HCEC 1CT (cell line): ENCODE data around the gene UGT1A8.
"Not testable (repeated sequence)": the region's sequence is repeated elsewhere in the genome, so short reads cannot be mapped to it uniquely, and the experiment has no call there.

Experiments
- DNase-seq: peaks from one replicate; pipeline ENCODE4 v3.0.0-alpha.2; 2017

The UGT1A8 gene

DNA sequence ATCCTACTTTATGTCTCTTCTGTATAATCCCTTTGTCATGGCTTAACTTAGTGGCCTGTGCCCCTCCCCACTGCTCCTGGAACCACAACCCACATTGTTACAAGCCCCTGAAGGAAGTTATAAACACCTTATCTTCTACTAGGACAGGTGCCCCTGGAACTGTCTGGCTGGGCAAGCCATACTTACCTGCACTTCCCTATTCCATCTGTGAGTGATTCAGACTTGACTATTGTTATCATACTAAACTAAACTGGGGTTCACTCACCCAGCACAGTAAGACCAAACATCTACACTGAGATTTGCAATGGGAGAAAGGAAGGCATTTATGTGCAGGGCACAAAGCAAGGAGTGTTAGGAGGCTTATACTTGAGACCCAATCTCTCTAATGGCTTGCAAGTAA lies 71.6 kb downstream of the UGT1A8 start:
- DNase-seq, result no peak

DNA sequence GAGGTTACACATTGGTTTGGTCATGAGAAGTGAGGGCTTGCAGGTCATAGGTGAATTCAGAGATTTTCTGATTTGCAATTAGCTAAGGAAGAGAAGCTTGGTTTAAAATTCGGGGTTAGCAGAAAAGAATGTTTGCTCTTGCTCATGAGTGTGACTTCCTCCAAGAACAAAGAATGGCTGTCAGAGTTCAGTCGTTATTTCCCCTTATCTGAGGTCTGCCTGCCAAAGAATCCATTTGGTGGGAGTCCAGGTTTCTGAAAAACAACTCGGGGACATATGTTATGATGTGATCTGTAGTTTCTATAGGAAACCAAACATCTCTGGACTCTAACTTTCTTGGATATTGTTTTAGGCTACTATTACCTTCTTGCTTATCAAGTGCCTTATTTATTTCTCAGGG lies 72.1 kb downstream of the UGT1A8 start:
- no peak for DNase-seq

DNA sequence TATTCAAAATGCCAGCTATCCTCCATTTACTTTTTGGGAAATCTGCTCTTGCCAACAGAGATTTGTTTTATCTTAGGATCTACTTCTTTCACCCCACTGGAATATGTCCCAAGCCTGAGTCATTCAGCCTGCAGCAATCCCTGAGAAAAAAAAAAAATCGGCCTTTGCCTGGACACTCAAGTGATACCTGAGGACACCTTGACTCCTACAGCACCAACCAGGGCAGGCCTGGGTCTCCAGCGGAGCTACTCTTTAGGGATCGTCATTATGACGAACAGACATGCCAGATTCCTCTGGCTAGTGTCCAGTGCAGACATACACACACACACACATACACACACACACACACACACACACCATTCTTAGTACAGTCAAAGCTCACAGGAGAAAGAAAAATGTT lies 73.0 kb downstream of the UGT1A8 start:
- no peak for DNase-seq

DNA sequence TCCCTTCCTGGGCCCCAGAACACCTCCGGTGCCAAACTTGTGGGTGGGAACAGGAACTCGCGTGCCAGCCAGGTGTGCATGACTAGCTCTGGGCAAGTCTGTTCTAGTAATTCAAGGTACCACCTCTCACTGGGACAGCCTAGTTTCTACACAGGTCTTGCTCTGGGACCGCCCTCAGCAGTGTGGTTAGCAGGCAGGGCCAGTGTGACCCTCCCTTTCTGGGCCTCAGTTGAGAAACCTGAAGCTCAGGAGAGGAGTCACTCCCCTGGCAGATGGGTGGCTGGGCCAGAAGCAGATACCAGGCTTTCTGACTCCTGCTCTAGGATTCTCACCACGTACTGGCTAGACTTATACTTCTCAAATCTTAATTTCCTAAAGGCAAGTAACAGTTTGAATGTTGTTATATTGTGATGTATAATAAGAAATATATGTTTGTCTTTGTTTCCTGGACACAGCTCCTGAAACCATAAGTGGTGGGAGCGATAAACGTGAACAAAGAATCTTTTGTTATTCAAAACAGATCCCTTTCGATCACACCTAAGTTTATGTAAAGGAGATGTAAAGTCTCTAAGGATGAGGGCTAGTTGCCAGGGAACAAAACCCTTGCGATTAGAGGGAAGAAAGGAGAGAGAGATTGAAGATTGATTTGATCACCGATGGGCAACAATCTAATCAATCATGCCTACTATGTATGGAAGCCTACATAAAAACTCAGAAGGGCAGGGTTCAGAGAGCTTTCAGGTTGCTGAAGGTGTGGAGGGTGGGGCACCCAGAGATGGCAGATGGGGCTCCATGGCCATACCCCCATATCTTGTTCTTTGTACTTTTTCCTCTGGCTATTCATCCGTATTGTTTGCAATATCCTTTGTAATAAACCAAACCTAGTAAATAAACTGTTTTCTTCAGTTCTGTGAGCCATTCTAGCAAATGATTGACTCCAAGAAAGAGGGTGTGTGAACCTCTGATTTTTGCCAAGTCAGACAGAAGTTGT lies 74.3 kb downstream of the UGT1A8 start:
- no peak for DNase-seq

DNA sequence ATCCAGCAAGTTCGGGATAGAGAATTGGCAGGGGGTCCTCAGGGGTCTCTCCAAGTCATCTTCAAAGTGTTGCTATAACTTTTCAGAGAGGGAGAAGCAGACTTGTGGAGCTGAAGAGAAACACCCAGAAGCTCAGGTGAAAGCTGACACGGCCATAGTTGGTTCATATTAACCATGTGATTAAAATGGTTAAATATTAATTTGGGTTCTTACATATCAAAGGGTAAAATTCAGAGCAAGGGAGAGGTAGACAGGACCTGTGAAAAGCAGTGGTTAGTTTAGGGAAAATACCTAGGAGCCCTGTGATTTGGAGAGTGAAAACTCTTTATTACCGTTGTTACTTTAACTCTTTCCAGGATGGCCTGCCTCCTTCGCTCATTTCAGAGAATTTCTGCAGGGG lies 75.2 kb downstream of the UGT1A8 start, which contains the start of gene UGT1A6:
TSS of gene UGT1A6 (plus strand) at position 243 of the 400 bp plus-strand sequence. CDS start at position 358, 115 bp downstream.
- DNase-seq, result no peak

DNA sequence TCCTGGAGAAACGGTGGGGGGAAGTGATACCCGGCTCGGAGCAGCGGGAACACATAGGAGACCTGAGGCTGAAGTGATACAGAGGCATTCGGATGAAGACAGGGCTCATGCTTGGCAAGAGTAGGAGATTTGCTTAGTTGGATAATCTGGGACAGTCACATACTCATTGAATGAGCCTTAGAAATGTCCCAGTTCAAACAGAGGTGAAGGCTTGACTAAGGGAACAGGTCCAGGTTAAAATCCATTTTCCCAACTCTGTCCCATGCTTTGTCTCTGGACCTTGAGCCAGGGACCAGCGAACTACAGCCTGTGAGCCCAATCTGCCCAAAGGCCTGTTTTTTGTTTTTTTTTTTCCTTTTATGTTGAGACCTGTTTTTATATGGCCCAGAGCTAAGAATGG lies 76.5 kb downstream of the UGT1A8 start:
- no peak for DNase-seq

DNA sequence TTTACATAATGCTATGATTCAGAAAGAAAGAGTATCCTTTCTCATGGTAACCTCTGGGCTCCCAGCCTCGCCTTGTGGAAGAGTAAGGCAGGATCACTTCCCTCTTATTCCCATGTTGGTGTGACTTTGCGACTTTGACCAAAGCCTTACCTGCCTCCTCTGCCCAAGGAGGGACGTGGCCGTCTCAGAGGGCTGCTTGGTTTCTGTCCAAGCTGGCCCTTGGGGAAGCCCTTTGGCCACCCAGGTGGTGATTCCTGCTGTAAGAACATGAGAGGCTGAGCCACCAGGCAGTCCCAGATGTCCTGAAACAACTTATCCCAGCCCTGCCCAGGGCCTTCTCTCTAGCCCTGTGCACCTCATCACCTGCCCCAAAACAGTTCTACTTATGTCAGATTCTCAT lies 81.3 kb downstream of the UGT1A8 start:
- no peak for DNase-seq

DNA sequence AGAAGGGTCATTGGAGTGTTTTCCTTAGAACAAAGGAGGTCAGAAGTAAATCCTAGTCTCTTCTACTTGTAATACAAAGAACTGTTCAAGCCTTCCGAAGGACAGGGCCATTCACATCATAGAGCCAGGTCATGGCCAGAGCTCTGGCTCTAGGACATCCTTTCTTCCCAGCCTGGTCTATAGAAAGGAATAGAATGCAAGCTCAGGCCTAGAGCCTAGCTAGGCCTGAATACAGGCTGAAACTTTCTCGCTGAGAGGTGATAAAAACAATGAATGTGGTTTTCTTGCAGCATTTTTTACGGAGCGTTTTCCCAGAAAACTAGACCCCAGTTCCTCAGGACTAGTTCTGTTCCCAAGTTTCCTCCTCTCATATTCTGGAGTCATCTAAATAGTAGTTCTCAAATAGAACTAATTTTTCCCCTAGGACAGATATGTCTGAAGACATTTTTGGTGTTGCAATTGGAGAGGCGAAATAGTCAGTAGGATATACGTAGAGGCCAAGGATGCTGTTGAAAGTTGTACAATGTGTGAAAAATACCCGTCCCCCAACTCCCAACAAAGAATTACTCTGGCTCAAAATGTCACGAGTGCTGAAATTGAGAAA lies 82.1 kb downstream of the UGT1A8 start:
- DNase-seq, result no peak

DNA sequence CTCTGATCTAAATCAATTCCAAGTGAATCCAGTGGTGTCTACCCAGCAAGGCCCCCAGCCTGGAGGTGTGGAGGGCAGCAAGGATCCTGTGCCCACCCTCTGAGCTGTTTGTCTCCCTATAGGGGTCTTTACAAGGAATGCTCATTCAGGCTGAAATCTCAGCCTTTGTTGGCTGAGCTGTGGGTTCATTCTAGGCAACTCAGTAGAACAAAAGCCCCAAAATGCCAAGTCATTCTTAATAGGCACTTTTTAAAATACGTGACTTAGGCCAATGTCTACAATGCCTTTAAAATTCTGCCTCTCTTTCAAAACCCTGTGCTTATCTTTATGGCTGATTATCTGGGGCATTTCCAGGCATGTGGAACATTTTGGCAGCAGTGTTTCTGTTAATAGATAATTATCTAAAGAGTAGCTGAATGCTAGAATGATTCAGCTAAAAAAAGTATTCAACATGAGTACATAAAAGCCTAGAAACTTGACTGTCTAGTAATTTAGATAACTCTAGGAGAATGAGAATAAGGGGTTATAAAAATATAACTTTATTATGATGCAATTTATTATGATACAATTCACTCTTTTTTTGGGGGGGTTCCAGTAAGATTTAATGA lies 82.7 kb downstream of the UGT1A8 start:
- DNase-seq, result no peak

DNA sequence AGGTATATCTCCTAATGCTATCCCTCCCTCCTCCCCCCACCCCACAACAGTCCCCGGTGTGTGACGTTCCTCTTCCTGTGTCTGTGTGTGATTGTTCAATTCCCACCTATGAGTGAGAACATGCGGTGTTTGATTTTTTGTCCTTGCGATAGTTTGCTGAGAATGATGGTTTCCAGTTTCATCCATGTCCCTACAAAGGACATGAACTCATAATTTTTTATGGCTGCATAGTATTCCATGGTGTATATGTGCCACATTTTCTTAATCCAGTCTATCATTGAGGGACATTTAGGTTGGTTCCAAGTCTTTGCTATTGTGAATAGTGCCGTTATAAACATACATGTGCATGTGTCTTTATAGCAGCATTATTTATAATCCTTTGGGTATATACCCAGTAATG lies 83.4 kb downstream of the UGT1A8 start:
- not testable (repeated sequence) for DNase-seq

DNA sequence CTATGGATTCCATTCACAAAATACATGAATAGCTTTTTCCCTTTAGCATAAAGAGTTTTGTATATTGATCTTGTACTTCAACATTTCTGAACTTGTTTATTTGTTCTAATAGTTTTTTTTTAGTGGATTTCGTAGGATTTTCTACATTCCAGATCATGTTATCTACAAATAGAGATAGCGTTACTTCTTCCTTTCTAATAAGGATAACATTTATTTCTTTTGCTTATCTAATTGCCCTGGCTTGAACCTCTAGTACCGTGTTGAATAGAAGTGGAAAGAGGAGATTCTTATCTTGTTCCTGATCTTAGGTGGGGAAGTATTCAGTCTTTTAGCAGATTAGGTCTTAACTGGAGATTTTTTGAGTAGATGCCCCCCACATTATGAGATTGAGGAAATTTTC lies 84.8 kb downstream of the UGT1A8 start:
- no peak for DNase-seq

DNA sequence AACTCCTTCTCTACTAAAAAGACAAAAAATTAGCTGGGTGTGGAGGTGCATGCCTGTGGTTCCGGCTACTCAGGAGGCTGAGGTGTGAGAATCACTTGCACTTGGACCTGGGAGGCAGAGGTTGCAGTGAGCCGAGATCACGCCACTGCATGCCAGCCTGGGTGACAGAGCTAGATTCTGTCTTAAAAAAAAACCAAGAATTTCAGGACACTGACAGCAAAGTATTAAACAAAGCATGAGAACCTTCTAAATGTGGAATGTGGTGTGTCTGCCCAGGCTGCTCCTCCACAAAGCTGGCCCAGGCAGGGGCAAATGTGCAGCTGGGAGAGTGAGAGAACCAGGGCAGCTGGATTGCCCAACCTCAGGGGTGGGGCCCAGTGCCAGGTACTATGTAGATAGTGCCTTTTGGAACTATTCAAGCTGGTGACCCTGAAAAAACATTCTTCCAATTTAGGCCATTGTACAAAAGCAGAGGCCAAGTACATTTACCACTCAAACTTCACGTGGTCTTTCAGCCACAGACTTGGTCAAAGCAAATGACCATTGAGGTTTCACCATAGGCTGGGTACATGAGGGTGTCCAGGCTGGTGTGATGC lies 88.6 kb downstream of the UGT1A8 start:
- DNase-seq, result no peak

DNA sequence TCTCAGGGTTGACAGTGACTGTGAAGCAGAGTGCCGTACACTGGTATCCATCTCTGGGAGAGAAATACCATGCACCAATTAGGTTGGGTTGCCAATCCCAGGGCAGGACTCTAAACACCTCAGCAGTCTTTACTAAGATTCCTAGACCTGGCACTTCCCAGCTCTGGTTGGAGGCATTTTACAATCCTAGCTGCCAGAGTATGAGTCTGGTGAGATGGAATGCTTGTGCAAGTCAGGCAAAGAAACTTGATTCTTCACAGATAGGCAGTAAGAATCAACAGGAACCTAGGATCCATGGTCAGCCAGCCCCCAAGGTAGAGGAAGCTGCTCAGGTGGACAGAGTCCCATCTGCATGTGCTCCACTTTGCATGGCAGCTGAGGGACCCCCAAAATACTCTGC lies 89.3 kb downstream of the UGT1A8 start:
- no peak for DNase-seq

DNA sequence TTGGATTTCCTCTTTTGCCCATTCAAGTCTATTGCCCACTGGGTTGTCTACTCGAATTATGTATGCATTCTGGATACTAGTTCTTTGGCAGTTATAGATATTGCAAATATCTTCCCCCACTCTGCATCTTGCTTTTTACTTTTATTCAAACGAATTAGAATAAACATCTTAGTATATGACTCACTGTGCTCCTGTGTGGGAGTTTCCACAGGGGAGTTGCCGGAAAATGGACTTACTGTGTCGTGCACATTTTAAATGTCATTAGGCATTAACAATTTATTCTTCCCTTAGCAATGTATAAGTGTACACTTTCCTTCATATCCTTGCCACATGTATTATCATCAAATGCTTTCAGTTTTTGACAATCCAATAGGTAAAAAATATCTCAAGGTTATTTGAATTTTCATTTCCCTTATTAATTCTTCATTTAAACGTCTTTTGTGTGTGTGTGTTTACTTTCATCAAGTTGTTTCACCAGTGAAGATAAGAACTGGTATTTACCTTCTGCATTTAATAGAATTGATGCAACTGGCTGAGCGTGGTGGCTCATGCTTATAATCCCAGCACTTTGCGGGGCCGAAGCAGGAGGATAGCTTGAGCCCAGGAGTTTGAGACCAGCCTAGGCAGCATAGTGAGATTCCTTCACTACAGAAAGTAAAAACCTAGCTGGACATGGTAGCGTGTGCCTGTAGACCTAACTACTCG lies 90.7 kb downstream of the UGT1A8 start:
- DNase-seq, result no peak

DNA sequence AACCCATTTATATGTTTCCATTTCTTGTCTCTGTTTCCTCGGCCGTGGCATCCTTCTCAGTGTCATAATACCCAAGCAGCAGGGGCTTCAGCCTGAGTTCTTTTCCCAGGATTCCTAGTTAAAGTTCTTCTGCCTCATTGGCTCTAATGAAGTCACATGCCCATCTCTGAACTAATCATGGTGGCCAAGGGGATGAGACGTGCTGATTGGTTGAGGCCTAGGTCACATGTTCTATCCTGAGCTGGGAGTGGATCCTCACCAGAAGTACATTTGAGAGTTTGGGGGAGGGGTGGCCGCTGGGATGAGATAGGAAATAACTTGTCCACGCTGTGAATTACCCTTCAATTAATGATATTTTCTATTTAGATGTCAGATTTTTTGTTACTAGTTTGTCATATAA lies 91.5 kb downstream of the UGT1A8 start:
- no peak for DNase-seq

DNA sequence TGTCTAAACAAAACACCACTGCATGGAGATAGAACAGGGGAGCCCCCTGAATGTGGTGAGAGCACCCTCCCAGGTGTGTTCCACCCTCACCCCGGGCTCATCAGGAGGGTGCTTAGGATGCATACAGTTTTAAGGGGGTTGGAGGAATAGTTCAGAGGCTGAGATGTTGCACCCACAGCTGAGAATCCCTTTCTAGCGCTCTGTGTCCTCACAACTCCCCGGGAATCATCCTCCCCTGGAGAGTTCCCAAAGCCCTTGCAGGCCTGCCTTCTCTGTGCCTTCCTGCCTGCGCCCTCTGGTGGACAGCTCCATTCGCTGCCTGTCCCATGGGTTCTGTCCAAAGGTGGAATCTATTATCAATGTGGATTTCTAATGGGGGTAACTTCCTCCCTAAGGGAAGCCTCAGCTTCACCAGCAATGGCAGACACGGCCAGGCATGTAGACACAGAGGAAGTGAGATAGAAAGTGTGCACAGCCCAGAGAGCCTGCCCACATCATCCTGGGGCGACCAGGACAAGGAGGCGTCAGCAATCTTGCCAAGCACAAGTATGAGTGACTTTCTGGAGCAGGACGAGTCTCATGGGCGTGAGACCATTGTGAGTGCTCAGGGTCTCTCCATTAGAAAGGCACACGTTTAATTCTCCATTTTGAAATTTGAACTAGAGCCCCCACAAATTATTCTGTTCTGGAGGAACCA lies 94.0 kb downstream of the UGT1A8 start:
- DNase-seq, result peak; percentile 53

DNA sequence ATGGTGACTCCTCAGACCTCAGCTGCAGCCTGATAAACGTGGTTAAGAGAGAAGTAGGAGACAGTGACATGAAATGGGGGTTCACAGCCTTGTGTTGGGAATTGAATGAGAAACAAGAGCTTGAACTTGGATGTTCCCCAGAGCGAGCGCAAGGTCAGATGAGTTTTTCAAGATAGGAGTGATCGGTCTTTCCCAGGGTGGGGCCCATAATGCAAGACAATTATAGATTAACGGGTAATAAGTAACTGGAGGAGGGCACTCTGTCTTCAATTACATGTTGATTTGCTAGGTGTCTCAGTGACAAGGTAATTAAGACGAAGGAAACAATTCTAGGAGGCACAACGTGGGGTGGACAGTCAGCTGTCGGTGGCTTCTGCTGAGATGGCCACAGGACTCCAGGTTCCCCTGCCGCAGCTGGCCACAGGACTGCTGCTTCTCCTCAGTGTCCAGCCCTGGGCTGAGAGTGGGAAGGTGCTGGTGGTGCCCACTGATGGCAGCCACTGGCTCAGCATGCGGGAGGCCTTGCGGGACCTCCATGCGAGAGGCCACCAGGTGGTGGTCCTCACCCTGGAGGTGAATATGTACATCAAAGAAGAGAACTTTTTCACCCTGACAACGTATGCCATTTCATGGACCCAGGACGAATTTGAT lies 95.3 kb downstream of the UGT1A8 start, which contains the start of gene UGT1A5:
TSS of gene UGT1A5 (plus strand) at position 297 of the 651 bp plus-strand sequence. CDS start at position 382, 85 bp downstream.
- DNase-seq, result no peak

DNA sequence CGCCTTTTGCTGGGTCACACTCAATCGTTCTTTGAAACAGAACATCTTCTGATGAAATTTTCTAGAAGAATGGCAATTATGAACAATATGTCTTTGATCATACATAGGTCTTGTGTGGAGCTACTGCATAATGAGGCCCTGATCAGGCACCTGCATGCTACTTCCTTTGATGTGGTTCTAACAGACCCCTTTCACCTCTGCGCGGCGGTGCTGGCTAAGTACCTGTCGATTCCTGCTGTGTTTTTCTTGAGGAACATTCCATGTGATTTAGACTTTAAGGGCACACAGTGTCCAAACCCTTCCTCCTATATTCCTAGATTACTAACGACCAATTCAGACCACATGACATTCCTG lies 95.8 kb downstream of the UGT1A8 start:
- no peak for DNase-seq

DNA sequence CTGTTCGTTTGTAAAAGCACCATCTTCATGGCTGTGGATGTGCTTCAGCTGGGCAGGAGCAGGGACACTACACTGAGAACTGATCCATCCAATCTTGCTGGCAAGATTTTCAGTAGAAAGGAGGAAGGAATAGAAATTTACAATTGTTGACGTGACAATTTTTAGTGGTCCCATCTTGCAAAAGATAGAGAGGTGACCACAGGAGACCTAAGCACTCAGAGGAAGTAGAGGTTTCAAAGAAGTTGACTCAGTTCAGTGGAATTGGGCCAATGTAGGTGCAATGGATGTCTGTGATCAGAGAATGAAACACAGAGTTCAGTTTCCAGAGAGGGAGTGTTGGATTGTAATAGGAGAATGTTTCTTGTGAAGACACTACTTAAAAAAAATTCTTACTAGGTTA lies 96.7 kb downstream of the UGT1A8 start:
- DNase-seq, result no peak

DNA sequence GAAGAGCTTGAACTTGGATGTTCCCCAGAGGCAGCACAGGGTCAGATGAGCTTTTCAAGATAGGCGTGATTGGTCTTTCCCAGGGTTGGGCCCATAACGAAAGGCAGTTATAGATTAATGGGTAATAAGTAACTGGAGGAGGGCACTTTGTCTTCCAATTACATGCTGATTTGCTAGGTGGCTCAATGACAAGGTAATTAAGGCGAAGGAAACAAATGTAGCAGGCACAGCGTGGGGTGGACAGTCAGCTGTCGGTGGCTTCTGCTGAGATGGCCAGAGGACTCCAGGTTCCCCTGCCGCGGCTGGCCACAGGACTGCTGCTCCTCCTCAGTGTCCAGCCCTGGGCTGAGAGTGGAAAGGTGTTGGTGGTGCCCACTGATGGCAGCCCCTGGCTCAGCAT lies 101.1 kb downstream of the UGT1A8 start, which contains the start of gene UGT1A4:
TSS of gene UGT1A4 (plus strand) at position 185 of the 400 bp plus-strand sequence. CDS start at position 270, 85 bp downstream.
- DNase-seq, result no peak

DNA sequence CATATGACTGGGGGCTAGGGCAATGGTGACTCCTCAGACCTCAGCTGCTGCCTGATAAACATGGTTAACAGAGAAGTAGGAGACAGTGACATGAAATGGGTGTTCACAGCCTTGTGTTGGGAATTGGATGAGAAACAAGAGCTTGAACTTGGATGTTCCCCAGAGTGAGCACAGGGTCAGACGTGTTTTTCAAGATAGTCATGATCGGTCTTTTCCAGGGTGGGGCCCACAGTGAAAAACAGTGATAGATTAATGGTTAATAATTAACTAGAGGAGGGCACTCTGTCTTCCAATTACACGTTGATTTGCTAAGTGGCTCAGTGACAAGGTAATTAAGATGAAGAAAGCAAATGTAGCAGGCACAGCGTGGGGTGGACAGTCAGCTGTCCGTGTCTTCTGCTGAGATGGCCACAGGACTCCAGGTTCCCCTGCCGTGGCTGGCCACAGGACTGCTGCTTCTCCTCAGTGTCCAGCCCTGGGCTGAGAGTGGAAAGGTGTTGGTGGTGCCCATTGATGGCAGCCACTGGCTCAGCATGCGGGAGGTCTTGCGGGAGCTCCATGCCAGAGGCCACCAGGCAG lies 111.4 kb downstream of the UGT1A8 start, which contains the start of gene UGT1A3:
TSS of gene UGT1A3 (plus strand) at position 320 of the 579 bp plus-strand sequence. CDS start at position 405, 85 bp downstream.
- no peak for DNase-seq
